Measurements from ENCODE around the gene THRSP.
"Not testable (repeated sequence)": the region's sequence is repeated elsewhere in the genome, so short reads cannot be mapped to it uniquely, and the experiment has no call there.

THRSP gene

DNA sequence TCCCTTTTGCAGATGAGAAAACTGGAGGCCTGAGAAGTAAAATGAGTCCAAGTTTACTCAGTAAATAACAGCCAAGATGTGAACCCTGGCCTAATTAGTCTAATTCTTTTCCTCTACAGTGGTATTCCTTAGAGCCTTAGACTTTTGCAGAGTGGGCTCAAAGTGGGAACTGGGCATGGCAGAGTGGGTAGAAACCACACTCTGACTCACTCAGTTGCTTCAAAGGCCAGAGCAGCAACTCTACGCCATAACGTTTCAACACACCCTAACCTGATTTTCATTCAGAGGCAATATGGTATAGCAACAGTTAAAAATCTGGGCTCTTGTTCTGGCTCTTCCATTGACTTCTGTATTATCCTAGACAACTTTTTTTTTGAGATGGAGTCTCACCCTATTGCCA is 2.8 kb downstream of the THRSP start:
- DNase-seq (ENCODE audit: low read depth, low spot score): no peak

DNA sequence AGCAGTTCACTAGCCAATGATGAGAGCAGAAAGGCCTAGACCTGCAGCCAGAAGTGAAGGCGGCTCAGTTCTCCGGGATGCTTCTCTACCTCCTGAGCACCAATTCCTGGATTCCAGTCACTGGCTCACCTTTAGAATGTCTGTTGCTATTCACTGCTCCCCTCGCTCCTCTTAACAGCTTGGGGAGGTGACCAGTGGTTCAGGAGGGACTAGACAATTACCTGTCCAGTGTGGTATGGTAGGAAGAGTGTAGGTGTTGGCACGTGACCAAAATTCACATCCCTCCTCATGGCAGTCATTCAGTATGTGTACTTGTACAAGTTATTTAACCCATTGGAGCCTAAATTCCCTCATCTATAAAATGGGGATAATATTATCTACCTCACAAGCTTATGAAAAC is 4.0 kb downstream of the THRSP start:
- DNase-seq (ENCODE audit: low read depth, low spot score): no peak

DNA sequence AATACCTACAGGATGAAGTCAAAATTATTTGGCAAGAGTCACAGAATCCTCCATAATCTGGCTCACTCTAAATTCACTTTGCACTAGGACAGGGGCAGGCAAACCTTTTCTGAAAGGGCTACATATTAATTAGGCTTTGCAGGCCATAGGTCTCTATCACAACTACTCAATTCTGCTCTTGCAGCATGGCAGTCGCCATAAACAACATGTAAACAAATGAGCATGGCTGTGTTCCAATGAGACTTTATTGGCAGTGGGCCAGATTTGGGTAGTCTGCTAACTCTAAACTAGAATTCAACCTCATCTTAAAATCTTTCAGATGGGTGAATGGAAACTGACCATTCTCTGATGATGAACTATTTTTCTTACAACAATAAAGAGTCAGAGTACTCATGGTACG is 5.8 kb downstream of the THRSP start:
- DNase-seq (ENCODE audit: low read depth, low spot score): no peak

DNA sequence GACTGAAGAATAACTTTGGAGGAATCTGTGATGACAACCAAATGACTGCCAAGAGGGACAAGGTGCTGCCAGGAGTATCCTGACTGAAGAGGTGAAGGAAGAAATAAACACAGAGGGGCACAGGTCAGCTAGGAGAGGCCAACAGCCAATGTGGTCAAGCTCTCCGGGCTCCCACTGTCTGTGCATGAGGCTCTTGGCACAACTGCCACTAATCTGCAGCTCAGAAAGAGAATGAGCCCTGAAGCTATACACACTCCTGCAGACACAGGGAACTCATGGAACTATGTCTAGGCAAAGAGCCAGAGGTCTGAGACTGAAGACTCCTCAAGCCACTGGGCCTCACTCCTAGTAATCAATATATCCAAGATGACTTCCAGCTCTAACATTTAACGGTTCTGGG is 7.0 kb downstream of the THRSP start:
- DNase-seq (ENCODE audit: low read depth, low spot score): peak; percentile 26

DNA sequence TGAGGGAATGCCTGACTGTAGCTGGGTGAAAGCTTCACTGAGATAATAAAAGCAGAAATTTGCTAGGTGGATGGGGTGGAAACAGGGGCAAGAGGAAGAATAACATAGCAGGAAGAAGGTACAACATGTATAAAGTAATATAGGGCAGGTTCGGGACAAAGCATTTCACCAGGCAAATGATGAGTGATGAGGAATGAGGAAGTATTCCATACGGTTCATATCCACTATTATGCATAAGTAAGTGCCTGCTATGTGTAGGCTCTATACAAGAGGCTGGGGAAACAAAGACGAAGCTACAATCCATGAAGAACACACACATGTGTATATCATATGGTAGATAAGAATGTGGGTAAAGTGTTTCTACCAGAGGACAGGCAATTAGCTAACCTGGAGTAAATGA is 8.1 kb downstream of the THRSP start:
- DNase-seq (ENCODE audit: low read depth, low spot score): no peak

DNA sequence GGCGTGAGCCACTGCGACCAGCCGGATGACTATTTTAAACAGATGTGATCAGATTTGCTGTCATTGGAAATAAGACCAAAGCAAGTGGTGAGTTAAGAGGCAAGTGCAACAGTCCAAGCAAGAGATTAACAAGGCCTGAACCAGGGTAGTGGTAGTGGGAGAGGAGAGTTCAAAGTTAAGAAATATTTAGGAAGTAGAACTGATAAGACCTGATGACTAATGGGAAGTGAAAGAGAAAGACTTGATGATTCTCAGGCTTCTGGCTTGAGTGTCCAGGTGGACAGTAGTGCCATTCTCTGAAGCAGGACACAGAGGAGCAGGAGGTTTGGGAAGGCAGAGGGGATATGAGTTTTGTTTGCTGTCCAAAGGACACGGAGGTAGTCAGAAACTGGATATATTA is 8.8 kb downstream of the THRSP start:
- no peak for DNase-seq (ENCODE audit: low read depth, low spot score)

DNA sequence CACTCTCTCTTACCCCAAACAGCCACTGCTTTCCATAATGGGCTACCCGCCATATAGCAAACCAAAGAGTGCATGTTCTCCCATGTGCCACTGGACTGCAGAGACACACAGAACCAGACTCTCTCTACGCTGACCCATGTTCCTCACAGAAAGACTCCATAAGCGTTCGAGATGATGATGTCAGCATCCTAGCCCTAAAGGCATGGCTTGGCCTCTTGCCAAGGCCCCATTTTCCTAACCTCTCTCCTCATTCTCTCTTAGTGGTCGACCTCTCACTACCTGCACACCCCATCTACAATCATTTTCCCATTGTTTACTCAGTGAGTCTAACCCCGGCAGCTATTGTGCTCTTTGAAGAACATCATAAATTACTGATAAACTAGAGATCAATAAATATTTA is 11.1 kb downstream of the THRSP start:
- no peak for DNase-seq (ENCODE audit: low read depth, low spot score)

DNA sequence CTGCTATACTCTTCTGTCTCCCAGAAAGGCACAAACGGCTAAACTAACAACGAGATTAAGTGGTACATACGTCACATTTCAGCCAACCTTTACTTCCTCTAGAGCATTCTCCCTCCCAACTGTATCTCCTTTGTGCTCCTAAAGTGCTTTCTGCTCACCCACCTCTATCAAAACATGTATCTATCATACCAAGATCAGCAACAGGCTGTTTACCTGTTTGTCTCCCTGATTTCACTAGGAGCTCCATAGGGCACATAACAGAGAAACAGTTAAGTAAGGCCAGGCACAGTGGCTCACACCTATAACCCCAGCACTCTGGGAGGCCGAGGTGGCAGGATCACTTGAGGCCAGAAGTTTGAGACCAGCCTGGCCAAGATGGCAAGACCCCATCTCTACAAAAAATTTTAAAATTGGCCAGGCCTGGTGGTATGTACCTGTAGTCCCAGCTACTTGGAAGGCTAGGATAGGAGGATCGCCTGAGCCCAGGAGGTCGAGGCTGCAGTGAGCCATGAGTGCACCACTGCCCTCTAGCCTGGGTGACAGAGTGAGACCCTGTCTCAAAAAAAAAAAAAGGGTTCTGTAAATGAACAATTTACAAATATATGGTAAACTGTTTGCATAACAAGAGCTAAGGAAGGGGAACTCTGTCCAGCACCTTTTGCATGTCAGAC is 13.2 kb downstream of the THRSP start:
- no peak for DNase-seq (ENCODE audit: low read depth, low spot score)

DNA sequence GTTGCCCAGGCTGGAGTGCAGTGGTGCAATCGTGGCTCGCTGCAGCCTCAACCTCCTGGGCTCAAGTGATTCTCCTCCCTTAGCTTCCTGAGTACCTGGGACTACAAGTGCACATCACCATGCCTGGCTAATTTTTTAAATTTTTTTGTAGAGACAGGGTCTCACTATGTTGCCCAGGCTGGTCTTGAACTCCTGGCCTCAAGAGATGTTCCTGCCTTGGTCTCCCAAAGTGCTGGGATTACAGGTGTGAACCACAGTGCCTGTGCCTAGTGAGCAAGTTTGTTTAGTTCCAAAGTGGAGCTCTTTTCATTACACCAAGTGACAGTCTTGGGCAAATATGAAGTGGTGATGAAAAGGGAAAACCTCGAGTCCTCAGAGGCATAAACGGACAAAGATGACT is 13.9 kb downstream of the THRSP start:
- not testable (repeated sequence) for DNase-seq (ENCODE audit: low read depth, low spot score)

DNA sequence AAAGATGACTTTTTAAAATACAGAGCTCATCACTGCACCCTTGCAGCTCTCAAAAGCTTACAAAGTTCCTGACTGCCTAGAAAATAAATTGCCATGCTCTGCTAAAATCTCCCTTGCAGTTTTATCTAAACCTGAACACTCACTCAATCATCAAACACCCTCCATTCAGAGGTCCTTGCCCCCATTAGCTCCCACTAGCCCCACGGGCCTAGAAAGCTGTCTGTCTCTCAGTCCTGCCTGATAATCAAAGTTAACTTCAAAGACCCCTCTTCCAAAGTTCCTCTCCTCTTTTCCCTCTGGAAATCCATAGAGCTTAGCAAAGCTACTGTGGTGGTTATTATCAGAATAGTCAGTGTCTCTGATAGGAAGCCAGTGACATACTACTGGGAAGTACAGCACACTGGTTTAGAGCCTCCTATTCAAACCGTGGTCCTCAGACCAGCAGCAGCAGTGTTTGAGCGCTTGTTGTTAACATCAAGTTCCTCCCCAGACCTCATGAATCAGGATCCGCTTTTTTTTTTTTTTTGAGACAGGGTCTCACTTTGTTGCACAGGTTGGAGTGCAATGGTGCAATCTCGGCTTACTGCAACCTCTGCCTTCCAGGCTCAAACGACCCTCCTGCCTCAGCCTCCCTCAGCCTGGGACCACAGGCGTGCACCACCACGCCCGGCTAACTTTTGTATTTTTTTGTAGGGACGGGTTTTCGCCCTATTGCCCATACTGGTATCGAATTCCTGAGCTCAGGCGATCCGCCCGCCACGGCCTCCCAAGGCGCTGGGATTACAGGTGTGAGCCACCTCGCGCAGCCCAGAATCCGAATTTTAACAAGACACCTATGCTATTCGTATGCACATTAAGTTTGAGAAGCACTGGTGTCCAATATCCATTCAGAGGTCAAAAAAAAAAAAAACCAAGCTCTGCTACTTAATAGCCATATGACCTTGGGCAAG is 14.8 kb downstream of the THRSP start:
- DNase-seq (ENCODE audit: low read depth, low spot score): no peak

DNA sequence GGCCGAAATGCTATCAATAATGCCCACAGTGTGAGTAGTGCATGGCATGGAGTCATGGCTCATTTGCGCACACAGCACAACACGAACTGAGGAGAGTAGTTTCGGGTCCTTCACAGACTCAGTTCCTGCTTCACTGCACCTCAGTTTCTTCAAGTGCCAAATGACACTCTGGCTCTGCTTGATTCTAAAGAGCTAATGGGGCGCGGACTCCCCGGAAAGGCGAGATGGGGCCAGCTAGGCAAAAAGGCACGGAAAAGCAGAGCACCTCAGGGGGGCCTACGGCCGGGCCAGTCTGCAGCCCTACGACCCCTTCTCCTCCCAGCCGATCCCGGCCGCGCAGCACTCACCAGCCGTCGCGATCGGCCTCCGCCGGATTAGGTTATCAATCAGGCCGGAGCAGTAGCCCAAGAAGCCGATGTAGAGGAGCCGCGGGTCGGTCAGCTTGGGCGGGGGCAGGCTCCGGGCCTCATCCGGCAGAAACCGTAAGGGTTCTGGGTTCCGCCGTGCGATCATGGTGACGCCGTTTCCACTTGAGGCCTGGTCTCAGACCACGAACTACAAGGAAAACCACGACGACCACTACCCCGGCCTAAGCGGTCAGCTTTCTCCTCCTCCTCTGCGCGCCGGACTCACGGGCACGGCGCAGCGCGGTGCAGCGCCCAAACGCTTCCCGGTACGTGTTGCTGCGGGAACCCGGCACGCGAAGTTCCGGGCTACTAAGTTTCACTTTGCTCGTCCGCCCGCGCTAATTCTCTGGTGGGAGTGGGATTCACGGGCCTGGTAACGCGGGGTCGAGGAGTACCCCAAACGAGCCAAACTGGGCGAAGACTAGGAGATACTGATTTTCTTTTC is 15.8 kb downstream of the THRSP start, which contains the start of gene NDUFC2:
Gene NDUFC2, minus strand, starts transcription at position 631 of the 852 bp plus-strand sequence. Its CDS starts 118 bp downstream, at position 513.
- DNase-seq (ENCODE audit: low read depth, low spot score): peak; percentile 94

DNA sequence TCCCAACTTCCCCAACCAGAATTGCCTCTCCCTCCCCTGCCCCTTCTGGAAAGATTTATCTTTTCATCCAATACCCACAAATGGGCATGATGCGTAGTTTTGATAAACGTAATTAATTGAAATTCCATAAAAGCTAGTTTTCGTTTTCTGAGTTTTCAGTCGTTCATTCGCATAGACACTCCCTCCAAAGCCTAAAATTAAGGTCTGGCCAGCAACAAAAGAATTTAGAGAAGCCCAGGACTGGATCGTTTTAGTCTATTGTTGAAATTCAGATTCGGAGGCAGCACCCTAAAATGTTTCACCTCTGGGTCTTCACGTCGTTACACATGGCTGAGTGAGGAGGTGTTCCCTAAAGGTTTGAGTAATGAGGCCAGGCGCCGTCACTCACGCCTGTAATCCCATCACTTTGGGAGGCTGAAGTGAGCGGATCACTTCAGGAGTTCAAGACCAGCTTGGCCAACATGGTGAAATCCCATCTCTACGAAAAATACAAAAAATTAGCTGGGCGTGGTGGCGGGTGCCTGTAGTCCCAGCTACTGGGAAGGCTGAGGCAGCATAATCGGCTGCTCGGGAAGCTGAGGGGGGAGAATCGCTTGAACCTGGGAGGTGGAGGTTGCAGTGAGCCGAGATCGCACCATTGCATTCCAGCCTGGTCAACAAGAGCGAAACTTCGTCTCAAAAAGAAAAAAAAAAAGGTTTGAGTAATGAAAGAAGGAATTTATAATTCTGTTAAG is 16.6 kb downstream of the THRSP start:
- DNase-seq (ENCODE audit: low read depth, low spot score): no peak

DNA sequence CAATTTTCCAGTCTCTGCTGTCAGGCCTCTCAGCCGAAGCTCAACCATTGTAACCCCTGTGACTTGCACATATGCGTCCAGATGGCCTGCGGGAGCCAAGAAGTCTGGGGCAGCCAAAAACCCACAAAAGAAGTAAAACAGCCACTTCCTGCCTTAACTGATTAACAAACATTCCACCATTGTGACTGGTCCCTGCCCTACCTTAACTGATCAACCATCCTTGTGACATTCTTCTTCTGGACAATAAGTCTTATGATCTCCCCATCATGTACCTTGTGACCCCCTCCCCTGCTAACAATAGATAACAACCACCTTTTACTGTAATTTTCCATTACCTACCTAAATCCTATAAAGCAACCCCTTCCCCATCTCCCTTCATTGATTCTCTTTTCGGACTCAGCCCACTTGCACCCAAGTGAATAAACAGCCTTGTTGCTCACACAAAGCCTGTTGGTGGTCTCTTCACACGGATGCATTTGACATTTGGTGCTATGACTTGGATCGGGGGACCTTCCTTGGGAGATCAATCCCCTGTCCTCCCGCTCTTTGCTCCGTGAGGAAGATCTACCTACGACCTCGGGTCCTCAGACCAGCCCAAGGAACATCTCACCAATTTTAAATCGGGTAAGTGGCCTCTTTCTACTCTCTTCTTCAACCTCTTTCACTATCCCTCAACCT is 17.3 kb downstream of the THRSP start:
- DNase-seq (ENCODE audit: low read depth, low spot score): peak; percentile 76

DNA sequence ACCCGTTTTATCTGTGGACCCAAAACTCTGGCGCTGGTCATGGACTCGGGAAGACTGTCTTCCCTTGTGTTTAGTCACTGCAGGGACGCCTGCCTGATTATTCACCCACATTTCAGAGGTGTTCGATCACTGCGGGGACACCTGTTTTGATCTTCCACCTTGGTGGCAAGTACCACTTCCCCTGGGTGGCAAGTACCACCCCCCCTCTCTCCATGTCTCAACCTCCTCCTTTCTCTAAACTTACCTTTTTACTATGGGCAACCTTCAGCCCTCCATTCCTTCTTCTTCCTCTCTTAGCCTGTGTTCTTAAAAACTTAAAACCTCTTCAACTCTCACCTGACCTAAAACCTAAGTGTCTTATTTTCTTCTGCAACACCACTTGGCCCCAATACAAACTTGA is 17.9 kb downstream of the THRSP start:
- DNase-seq (ENCODE audit: low read depth, low spot score): no peak

DNA sequence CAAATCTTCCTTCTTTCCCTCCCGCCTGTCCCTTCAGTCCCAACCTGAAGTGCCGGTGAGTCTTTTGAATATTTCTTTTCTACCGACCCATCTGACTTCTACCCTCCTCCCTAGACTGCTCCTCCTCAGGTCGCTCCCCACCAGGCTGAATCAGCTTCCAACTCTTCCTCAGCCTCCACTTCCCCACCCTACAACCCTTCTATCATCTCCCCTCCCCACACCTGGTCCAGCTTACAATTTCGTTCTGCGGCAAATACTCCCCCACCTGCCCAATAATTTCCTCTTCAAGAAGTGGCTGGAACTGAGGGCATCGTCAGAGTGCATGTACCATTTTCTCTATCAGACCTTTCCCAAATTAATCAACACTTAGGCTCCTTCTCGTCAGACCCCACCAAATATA is 18.5 kb downstream of the THRSP start:
- no peak for DNase-seq (ENCODE audit: low read depth, low spot score)

DNA sequence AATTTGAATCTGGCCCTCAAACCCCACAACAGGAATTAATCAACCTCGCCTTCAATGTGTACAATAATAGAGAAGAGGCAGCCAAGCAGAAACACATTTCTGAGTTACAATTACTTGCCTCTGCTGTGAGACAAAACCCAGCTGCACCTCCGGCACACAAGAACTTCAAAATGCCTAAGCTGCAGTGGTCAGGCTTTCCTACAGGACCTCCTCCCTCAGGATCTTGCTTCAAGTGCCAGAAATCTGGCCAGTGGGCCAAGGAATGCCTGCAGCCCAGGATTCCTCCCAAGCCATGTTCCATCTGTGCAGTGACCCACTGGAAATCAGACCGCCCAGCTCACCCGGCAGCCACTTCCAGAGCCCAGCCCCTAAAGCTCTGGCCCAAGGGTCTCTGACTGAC is 19.4 kb downstream of the THRSP start:
- DNase-seq (ENCODE audit: low read depth, low spot score): peak; percentile 47

DNA sequence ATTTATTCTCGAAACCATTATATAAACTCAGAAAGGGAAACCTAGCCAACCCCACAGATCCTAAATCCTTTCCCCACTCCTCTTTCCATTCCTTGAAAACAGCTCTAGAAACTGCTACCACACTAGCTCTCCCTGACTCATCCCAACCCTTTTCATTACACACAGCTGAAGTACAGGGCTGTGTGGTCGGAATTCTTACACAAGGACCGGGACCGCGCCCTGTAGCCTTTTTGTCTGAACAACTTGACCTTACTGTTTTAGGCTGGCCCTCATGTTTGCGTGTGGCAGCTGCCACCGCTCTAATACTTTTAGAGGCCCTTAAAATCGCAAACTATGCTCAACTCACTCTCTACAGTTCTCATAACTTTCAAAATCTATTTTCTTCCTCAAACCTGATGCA is 20.8 kb downstream of the THRSP start:
- peak; percentile 47 for DNase-seq (ENCODE audit: low read depth, low spot score)

DNA sequence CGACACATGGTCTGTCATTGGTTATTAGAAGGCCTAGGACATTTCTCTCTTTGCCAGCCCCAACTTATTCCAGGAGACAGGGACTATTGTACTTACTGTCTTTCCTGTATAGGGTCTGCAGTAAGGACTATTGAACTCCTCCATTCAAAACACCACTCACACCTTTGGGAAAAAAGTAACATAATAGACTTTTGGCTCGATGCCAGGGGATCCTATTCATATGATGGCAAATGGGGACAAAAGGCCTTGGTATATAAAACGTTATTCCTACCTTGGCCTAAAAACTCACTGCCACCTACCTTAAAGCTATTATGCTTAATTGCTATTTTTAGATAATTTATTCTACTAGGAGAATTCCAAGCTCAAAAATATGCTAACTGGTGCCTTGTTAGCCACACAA is 22.3 kb downstream of the THRSP start:
- DNase-seq (ENCODE audit: low read depth, low spot score): no peak

DNA sequence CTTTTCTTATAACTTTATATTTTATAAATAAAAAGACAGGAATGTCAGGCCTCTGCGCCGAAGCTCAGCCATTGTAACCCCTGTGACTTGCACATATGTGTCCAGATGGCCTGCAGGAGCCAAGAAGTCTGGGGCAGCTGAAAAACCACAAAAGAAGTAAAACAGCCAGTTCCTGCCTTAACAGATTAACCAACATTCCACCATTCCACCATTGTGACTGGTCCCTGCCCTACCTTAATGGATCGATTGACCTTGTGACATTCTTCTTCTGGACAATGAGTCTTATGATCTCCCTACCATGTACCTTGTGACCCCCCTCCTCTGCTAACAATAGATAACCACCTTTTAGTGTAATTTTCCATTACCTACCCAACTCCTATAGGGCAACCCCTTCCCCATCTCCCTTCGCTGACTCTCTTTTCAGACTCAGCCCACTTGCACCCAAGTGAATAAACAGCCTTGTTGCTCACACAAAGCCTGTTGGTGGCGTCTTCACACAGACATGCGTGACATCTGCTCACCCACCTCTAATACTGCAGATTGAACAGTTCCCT is 22.9 kb downstream of the THRSP start:
- peak; percentile 25 for DNase-seq (ENCODE audit: low read depth, low spot score)

DNA sequence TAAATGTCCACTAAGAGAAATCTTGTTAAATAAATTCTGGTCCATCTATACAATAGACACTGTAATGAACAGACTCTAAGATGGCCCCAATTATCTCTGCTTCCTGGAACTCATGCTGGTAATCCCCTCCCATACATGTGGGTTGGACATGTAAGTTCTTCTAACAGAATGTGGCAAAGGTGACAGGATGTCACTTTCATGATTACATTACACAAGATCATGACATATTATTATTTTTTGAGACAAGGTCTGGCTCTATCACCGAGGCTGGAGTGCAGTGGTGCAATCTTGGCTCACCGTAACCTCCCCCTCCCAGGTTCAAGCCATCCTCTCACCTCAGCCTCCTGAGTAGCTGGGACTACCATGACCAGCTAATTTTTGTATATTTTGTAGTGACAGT is 30.6 kb downstream of the THRSP start:
- DNase-seq (ENCODE audit: low read depth, low spot score): no peak

Measured in astrocyte of the hippocampus (primary cell).